Activated CD8-positive, alpha-beta T cell treated with anti-CD3 and anti-CD28 coated beads for 36 hours (primary cell): ENCODE measurements around the gene IL36B. TPM values are rescaled to one million over a fixed set of nuclear protein-coding genes. Genes with fewer than 3 reads are reported as not detected.
A peak's percentile ranks its signal among the peaks of the same experiment; 100 is the strongest.
"Not testable (repeated sequence)": the region's sequence is repeated elsewhere in the genome, so short reads cannot be mapped to it uniquely, and the experiment has no call there.

ENCODE experiments used
- ATAC-seq: fragments of 200-7000 bp; cut with Tn5 transposase; one replicate; pipeline ENCODE4 v1.10.0; 2021; ENCODE audit warnings: mild to moderate bottlenecking, moderate library complexity
- CTCF ChIA-PET: fragments of 350-600 bp; sonication (Branson Sonifier 250); formaldehyde crosslinking; loops from one replicate; lab custom pipeline; 2021; ENCODE audit warnings: antibody characterized with exemption; lab: Charles Lee
- POLR2A ChIA-PET: fragments of 350-600 bp; sonication (Branson Sonifier 250); formaldehyde crosslinking; loops from one replicate; lab custom pipeline; 2021; ENCODE audit warnings: antibody characterized with exemption; lab: Charles Lee
- DNase-seq: peaks from one replicate; pipeline ENCODE4 v3.0.0-alpha.2; 2020
- H3K27ac Mint-ChIP-seq: one replicate; pipeline ENCODE4 v1.8.0; 2021; ENCODE audit warnings: mild to moderate bottlenecking, mixed read lengths
- H3K27me3 Mint-ChIP-seq: one replicate; pipeline ENCODE4 v1.8.0; 2021; ENCODE audit warnings: mixed read lengths
- H3K36me3 Mint-ChIP-seq: one replicate; pipeline ENCODE4 v1.8.0; 2021; ENCODE audit warnings: low read depth, mixed read lengths
- H3K4me1 Mint-ChIP-seq: one replicate; pipeline ENCODE4 v1.8.0; 2021; ENCODE audit warnings: low read depth, mixed read lengths
- H3K4me3 Mint-ChIP-seq: one replicate; pipeline ENCODE4 v1.8.0; 2021; ENCODE audit warnings: mild to moderate bottlenecking, moderate library complexity, mixed read lengths
- H3K9me3 Mint-ChIP-seq: one replicate; pipeline ENCODE4 v1.8.0; 2021; ENCODE audit warnings: mixed read lengths
- intact Hi-C: fragments of 100-400 bp; cut with micrococcal nuclease; formaldehyde crosslinking; loops from one replicate; pipeline ENCODE4 v1.10.0; 2022
- total RNA-seq, 2 experiments: library from RNA; stranded (reverse); gene quantifications; one replicate each; pipeline ENCODE4 v1.2.3, GENCODE V29; 2021
- TF ChIP-seq, protein P1 (sequence below): fragments of 200-600 bp; IDR thresholded peaks from one replicate; pipeline ENCODE4 v1.8.0; 2022; ENCODE audit warnings: antibody characterized with exemption, mild to moderate bottlenecking

IL36B gene
- not detected for total RNA-seq

DNA sequence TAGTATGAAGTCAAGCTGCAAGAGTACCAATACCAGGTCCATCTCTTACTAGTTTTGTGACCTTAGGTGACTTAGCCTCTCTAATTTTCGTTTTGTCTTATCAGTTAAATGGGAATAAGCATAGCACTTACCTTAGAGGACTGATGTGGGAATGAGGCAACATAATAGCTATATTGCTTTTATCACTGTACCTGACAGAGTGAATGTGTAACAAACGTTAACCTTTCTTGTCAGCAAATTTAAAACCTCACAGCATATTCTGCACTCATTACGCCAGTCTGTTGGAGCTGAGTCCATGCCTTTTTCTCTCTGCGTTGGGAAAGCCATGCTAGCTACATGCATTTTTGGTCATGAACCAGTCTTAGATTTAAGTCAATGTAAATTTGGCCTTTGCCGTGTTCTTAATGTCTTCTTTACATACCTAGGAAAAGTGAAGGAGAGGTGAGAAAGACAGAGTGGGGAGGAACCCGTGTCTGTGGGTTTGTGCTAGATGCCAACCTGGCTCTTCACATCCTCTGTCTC, at the start of gene IL36B:
TSS of gene IL36B (minus strand) at position 472 of the 522 bp plus-strand sequence.
- no peaks in the 10 kb centered on the region for H3K27me3 Mint-ChIP-seq
- no peak for DNase-seq
- peaks cover 24% of the 10 kb centered on the region for H3K9me3 Mint-ChIP-seq
- no peak within 1 kb of the TSS for H3K27ac Mint-ChIP-seq
- ATAC-seq = no peak
- peaks cover 9% of the 10 kb centered on the region for H3K36me3 Mint-ChIP-seq
- intact Hi-C loops = no loop called here
- ChIA-PET CTCF (no interaction called here), POLR2A (no interaction called here)
- no peak within 1 kb of the TSS for H3K4me3 Mint-ChIP-seq
- H3K4me1 Mint-ChIP-seq = peaks cover 15% of the 10 kb centered on the region
- TF ChIP-seq, protein P1, sequence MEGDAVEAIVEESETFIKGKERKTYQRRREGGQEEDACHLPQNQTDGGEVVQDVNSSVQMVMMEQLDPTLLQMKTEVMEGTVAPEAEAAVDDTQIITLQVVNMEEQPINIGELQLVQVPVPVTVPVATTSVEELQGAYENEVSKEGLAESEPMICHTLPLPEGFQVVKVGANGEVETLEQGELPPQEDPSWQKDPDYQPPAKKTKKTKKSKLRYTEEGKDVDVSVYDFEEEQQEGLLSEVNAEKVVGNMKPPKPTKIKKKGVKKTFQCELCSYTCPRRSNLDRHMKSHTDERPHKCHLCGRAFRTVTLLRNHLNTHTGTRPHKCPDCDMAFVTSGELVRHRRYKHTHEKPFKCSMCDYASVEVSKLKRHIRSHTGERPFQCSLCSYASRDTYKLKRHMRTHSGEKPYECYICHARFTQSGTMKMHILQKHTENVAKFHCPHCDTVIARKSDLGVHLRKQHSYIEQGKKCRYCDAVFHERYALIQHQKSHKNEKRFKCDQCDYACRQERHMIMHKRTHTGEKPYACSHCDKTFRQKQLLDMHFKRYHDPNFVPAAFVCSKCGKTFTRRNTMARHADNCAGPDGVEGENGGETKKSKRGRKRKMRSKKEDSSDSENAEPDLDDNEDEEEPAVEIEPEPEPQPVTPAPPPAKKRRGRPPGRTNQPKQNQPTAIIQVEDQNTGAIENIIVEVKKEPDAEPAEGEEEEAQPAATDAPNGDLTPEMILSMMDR = no peak

DNA sequence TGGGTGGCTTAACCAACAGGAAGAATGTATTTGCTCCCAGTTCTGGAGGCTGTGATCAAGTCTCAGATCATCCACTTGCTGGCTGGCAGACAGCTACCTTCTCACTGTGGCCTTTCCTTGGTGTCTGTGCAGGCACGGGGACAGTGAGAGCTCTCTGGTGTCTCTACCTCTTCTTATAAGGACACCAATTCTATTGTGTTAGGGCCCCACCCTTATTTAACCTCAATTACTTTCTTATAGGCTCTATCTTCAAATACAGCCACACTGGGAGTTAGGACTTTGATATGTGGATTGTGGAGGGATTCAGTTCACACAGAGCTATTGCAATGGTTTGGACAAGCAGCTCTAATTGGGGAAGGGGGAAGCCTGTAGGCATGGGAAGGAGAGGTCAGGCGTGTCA, 49.5 kb upstream of the IL36B start:
- H3K27ac Mint-ChIP-seq = peak overlapping the region; percentile 87

DNA sequence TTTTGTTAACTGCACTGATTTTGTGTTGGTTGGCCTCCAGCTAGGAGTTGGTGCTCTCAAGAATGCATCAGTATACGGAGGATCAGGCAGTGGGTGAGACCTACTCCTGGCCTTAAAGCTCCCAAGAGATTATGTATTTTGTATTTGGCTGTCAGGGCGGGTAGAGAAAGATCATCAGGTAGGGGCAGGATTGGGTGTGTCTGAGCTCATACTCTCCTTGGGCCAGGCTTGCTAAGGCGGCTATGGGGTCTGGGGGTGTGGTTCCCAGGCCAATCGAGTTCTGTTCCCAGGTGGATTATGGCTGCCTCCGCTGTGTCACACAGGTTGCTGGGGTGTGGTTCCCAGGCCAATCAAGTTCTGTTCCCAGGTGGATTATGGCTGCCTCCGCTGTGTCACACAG, 45.9 kb upstream of the IL36B start:
- ChIA-PET POLR2A (interaction anchor here (0.9 to 2.1 kb wide), 3 partner anchors 18 to 82 kb away, joined by 3 to 7 read pairs (median 5); no protein-coding TSS in a partner anchor), CTCF (interaction anchor here (1.0 to 2.9 kb wide), 7 partner anchors 11 to 272 kb away, joined by 3 to 19 read pairs (median 4); no protein-coding TSS in a partner anchor)
- no peak for ATAC-seq
- H3K4me1 Mint-ChIP-seq = peaks cover 37% of the 10 kb centered on the region
- H3K9me3 Mint-ChIP-seq = peaks cover 34% of the 10 kb centered on the region
- H3K36me3 Mint-ChIP-seq = peaks cover 14% of the 10 kb centered on the region
- no peaks in the 10 kb centered on the region for H3K27me3 Mint-ChIP-seq
- TF ChIP-seq, protein P1 = no peak
- H3K27ac Mint-ChIP-seq = peak overlapping the region; percentile 76
- peak overlapping the region; percentile 26 for H3K4me3 Mint-ChIP-seq
- no peak for DNase-seq
- intact Hi-C loops = no loop called here

More for the DNA sequence above, 49.5 kb upstream of the IL36B start:
- Mint-ChIP-seq H3K4me1 (peaks cover 53% of the 10 kb centered on the region), H3K4me3 (no peak overlapping the region), H3K9me3 (peaks cover 30% of the 10 kb centered on the region), H3K36me3 (peaks cover 16% of the 10 kb centered on the region), H3K27me3 (no peaks in the 10 kb centered on the region)
- intact Hi-C loops = no loop called here
- no peak for ATAC-seq
- POLR2A ChIA-PET = no interaction called here
- CTCF ChIA-PET = interaction anchor here (0.8 to 1.6 kb wide), 3 partner anchors 22 to 36 kb away, joined by 3 to 4 read pairs (median 4); no protein-coding TSS in a partner anchor
- TF ChIP-seq, protein P1 = no peak
- DNase-seq = no peak

DNA sequence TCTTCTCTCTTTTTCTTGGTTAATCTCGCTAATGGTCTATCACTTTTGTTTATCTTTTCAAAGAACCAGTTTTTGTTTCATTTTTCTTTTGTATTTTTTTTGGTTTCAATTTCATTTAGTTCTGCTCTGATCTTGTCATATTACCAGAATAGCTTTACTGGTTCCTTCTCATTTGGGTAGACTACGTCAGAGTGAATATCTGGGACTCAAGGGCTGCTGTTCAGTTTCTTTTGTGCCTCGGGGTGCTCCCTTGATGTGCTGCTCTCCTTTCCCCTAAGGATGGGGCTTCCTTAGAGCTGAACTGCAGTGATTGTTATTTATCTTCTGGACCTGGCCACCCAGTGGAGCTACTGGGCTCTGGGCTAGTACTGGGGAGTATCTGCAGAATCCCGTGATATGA, 45.4 kb upstream of the IL36B start:
- Mint-ChIP-seq H3K36me3 (peaks cover 10% of the 10 kb centered on the region), H3K9me3 (peaks cover 29% of the 10 kb centered on the region), H3K4me1 (peaks cover 32% of the 10 kb centered on the region), H3K27me3 (no peaks in the 10 kb centered on the region), H3K27ac (peak overlapping the region; percentile 76), H3K4me3 (peak overlapping the region; percentile 26)
- ATAC-seq (peak; percentile 81), DNase-seq (peak; percentile 14)
- POLR2A ChIA-PET = interaction anchor here (0.9 to 2.1 kb wide), 3 partner anchors 19 to 82 kb away, joined by 3 to 7 read pairs (median 5); no protein-coding TSS in a partner anchor
- intact Hi-C loops = no loop called here
- CTCF ChIA-PET = interaction anchor here (0.9 to 2.9 kb wide), 8 partner anchors 9 to 272 kb away, joined by 3 to 19 read pairs (median 4); no protein-coding TSS in a partner anchor
- TF ChIP-seq, protein P1 = no peak

DNA sequence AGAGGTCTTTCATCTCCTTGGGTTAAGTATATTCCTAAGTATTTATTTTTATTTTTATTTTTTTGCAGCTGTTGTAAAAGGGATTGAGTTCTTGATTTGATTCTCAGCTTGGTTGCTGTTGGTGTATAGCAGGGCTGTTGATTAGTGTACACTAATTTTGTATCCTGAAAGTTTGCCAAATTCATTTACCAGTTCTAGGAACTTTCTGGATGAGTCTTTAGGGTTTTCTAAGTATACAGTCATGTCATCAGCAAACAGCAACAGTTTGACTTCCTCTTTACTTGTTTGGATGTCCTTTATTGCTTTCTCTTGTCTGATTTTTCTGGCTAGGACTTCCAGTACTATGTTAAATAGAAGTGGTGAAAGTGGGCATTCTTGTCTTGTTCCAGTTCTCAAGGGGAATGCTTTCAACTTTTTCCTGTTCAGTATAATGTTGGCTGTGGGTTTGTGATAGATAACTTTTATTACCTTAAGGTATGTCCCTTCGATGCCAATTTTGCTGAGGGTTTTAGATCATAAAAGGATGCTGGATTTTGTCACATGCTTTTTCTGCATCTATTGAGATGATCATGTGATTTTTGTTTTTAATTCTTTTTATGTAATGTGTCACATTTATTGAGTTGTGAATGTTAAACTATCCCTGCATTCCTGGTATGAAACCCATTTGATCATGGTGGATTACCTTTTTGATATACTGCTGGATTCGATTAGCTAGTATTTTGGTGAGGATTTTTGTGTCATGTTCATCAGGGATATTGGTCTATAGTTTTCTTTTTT, 44.4 kb upstream of the IL36B start:
- H3K27ac Mint-ChIP-seq = peak overlapping the region; percentile 76
- H3K4me3 Mint-ChIP-seq, H3K36me3 Mint-ChIP-seq, DNase-seq, H3K27me3 Mint-ChIP-seq, intact Hi-C loops: not testable (repeated sequence)
- peaks cover 20% of the 10 kb centered on the region for H3K9me3 Mint-ChIP-seq
- ChIA-PET CTCF (interaction anchor here (0.9 to 2.9 kb wide), 6 partner anchors 8 to 273 kb away, joined by 3 to 19 read pairs (median 6); no protein-coding TSS in a partner anchor), POLR2A (interaction anchor here (2.1 kb wide), 1 partner anchor 20 kb away, joined by 7 read pairs; no protein-coding TSS in a partner anchor)
- ATAC-seq = peak; percentile 27
- peaks cover 22% of the 10 kb centered on the region for H3K4me1 Mint-ChIP-seq

DNA sequence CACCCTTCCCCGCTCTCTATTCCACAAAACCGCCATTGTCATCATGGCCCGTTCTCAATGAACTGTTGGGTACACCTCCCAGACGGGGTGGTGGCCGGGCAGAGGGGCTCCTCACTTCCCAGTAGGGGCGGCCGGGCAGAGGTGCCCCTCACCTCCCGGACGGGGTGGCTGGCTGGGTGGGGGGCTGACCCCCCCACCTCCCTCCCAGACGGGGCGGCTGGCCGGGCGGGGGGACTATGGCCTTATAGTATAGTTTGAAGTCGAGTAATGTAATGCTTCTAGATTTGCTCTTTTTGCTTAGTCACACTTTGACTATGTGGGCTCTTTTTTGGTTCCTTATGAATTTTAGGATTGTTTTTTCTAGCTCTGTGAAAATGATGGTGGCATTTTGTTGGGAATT, 43.6 kb upstream of the IL36B start:
- H3K27me3 Mint-ChIP-seq, H3K36me3 Mint-ChIP-seq, DNase-seq, intact Hi-C loops, POLR2A ChIA-PET, ATAC-seq, H3K27ac Mint-ChIP-seq, H3K4me3 Mint-ChIP-seq: not testable (repeated sequence)
- H3K9me3 Mint-ChIP-seq = peaks cover 20% of the 10 kb centered on the region
- H3K4me1 Mint-ChIP-seq = peaks cover 22% of the 10 kb centered on the region
- CTCF ChIA-PET = interaction anchor here (2.9 kb wide), 2 partner anchors 17 to 42 kb away, joined by 13 to 19 read pairs; no protein-coding TSS in a partner anchor
